ENCODE results near the gene RNF11. TPM values are rescaled to one million over a fixed set of nuclear protein-coding genes. Genes with fewer than 3 reads are reported as not detected.

RNF11 gene, protein sequence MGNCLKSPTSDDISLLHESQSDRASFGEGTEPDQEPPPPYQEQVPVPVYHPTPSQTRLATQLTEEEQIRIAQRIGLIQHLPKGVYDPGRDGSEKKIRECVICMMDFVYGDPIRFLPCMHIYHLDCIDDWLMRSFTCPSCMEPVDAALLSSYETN
- 100 to 1,000 TPM in 1 of 4 donors, 10 to 100 TPM in 3; 36.9 to 110 (median 75.6) TPM for total RNA-seq

DNA sequence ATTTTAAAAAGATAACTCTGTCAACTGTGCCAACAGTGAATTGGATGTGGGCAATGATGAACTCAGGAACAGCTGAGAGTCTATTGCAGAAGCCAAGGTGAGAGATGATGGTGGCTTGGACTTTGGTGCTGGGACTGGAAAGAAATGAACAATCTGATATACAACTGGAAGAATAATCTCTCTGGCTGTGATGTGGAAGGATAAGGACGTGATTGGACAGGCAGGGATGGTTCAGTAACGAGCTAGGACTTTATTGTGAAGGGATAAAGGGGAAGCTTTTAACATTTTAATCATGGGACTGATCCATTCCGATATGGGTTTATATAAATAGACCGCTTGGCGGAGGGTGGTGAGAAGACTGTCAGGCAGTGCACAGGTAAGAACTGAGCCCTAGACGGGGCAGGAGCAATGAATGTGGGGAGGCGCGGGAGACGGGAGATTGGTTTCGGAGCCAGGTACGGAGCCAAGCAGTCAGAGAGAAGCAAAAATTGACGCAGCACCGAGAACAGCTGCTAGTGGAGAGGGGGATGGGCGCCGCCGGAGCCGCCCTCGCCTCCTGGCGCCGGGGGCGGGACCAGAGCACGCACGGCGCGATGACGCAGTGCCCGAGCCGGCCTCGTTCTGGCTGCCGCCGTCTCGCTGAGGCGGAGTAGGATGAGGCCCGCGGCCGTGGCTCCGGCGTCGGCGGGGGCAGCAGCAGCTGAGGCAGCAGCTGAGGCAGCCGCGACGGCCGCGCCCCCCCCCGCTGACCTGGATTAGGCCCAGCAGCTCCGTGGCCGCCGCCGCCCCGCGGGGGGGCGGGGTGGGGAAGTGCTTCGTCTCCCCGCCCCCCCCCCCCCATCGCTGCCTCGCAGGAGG, at the start of gene RNF11:
Gene RNF11 (plus strand): TSS at position 601 of the 858 bp plus-strand sequence. CDS start 484 bp downstream, outside the sequence.
- Histone ChIP-seq H3K4me3 (peak within 1 kb of the TSS; percentile 94 to 98), H3K4me1 (peaks cover 0 to 5% of the 10 kb centered on the region in 2 donors), H3K9me3 (no peaks in the 10 kb centered on the region), H3K27me3 (no peaks in the 10 kb centered on the region), H3K36me3 (no peaks in the 10 kb centered on the region), H3K27ac (peak within 1 kb of the TSS; percentile 98 to 99)
- DNase-seq, result peak; percentile 91 to 93
- peak; percentile 96 to 99 for TF ChIP-seq POLR2A (IDR thresholded peaks at IDR 0.05)
- TF ChIP-seq, protein P1, sequence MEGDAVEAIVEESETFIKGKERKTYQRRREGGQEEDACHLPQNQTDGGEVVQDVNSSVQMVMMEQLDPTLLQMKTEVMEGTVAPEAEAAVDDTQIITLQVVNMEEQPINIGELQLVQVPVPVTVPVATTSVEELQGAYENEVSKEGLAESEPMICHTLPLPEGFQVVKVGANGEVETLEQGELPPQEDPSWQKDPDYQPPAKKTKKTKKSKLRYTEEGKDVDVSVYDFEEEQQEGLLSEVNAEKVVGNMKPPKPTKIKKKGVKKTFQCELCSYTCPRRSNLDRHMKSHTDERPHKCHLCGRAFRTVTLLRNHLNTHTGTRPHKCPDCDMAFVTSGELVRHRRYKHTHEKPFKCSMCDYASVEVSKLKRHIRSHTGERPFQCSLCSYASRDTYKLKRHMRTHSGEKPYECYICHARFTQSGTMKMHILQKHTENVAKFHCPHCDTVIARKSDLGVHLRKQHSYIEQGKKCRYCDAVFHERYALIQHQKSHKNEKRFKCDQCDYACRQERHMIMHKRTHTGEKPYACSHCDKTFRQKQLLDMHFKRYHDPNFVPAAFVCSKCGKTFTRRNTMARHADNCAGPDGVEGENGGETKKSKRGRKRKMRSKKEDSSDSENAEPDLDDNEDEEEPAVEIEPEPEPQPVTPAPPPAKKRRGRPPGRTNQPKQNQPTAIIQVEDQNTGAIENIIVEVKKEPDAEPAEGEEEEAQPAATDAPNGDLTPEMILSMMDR (IDR thresholded peaks at IDR 0.05), result peak in 1 of 4 experiments; percentile 21
- intact Hi-C loops (cut with DNase I; ENCODE audit: low total_unique reads), result no loop called here

DNA sequence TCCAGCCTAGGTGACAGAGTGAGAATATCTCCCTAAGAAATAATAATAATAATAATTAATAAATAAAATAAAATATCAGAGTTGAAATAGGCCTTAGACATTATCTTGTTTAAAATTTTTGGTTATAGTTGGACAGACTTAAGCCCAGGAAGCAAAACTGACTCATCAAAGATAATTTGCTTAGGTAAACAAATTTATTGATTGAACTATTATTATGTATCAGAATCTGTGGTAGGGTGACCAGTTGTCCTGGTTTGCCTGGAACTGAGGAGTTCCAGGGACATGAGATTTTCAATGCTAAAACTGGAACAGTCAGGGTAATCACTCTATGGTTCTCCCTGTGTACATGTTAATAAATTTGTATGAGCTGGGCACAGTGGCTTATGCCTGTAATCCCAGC, 47.8 kb upstream of the RNF11 start:
- no peak overlapping the region for H3K4me3 ChIP-seq
- H3K27me3 ChIP-seq, result no peaks in the 10 kb centered on the region
- no peaks in the 10 kb centered on the region for H3K9me3 ChIP-seq
- no peak overlapping the region for H3K27ac ChIP-seq
- intact Hi-C loops (cut with DNase I; ENCODE audit: low total_unique reads), result loop anchor here (10.0 kb wide), 1 partner anchor 413 kb away; no protein-coding TSS in a partner anchor
- TF ChIP-seq, protein P1 (IDR thresholded peaks at IDR 0.05), result no peak
- TF ChIP-seq POLR2A (IDR thresholded peaks at IDR 0.05), result no peak
- H3K36me3 ChIP-seq, result no peaks in the 10 kb centered on the region
- no peak for DNase-seq
- H3K4me1 ChIP-seq, result no peaks in the 10 kb centered on the region

DNA sequence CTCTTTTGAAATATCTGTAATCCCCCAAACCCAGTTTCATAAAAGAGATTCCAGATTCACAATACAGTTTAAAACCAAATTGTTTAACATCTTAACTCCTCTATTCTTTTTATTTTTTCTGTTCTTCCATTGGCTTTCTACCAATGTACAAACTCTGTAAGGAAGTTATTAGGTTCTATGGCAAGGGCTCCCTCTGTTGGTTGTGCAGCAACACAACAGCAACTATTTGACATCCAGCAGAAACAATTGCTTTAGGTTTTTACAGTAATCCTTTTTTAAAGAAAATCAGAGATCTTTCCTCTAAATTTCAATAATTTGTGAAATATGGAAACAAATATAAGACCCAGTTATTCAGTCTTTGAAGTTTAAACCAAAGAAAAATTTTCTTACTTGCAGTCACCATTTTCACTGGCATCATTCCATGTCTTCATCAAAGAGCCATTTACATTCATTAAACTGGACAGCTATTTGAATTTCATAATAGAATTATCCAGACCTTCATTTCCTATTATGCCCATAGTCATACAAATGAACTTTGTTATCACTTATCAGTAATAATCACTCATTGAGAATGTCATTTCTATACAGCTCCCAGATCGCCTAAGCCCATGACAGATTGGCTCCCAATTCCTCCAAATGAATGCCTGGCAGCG, 46.5 kb upstream of the RNF11 start:
- DNase-seq, result peak; percentile 20 to 22
- no peak for TF ChIP-seq POLR2A (IDR thresholded peaks at IDR 0.05)
- TF ChIP-seq, protein P1 (IDR thresholded peaks at IDR 0.05), result peak; percentile 76 to 84 (median 78)
- intact Hi-C loops (cut with DNase I; ENCODE audit: low total_unique reads), result loop anchor here (10.0 kb wide), 2 partner anchors 85 to 415 kb away; no protein-coding TSS in a partner anchor
- H3K4me3 ChIP-seq, result no peak overlapping the region
- no peaks in the 10 kb centered on the region for H3K9me3 ChIP-seq
- H3K27me3 ChIP-seq, result no peaks in the 10 kb centered on the region
- H3K27ac ChIP-seq, result no peak overlapping the region
- H3K36me3 ChIP-seq, result no peaks in the 10 kb centered on the region
- H3K4me1 ChIP-seq, result no peaks in the 10 kb centered on the region

DNA sequence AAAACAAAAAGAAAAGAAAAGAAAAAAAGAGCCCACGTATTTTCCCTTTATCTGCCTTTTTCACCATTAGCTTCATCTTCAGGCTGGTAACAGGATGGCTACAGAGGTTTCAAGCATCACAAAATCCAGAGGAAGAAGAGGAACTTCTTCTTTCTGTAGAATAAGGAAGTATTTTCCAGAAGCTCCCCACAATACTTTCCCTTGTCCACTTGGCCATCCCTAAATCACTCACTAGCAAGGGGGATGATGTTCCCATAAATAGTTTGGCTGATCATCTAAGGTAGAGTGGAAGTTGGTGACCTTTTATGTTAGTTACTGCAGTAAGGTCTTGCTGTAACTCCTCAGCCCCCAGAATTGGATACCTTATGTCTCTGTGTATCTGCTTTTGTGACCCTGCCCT, 45.1 kb upstream of the RNF11 start:
- Histone ChIP-seq H3K9me3 (no peaks in the 10 kb centered on the region), H3K4me3 (no peak overlapping the region), H3K27ac (no peak overlapping the region), H3K27me3 (no peaks in the 10 kb centered on the region), H3K4me1 (no peaks in the 10 kb centered on the region), H3K36me3 (no peaks in the 10 kb centered on the region)
- TF ChIP-seq POLR2A (IDR thresholded peaks at IDR 0.05), result no peak
- TF ChIP-seq, protein P1 (IDR thresholded peaks at IDR 0.05), result no peak
- intact Hi-C loops (cut with DNase I; ENCODE audit: low total_unique reads), result loop anchor here (10.0 kb wide), 1 partner anchor 84 kb away; no protein-coding TSS in a partner anchor
- no peak for DNase-seq

Data from uterus (tissue), 4 donors.